T-helper 1 cell (primary cell): Measurements from ENCODE around the gene CEP170B.
A peak's percentile ranks its signal among the peaks of the same experiment; 100 is the strongest.
"Not testable (repeated sequence)": the region's sequence is repeated elsewhere in the genome, so short reads cannot be mapped to it uniquely, and the experiment has no call there.

ENCODE experiments used
- DNase-seq, 5 donors: peaks; one replicate each; pipeline ENCODE4 v3.0.0-alpha.2; 2012 to 2020
- total RNA-seq, 4 donors: gene quantifications; one replicate each; lab custom pipeline; 2026; lab: John Stamatoyannopoulos, UW

CEP170B gene
- total RNA-seq = 5.8 to 12.3 (median 9.3) reads per million in 4 donors

DNA sequence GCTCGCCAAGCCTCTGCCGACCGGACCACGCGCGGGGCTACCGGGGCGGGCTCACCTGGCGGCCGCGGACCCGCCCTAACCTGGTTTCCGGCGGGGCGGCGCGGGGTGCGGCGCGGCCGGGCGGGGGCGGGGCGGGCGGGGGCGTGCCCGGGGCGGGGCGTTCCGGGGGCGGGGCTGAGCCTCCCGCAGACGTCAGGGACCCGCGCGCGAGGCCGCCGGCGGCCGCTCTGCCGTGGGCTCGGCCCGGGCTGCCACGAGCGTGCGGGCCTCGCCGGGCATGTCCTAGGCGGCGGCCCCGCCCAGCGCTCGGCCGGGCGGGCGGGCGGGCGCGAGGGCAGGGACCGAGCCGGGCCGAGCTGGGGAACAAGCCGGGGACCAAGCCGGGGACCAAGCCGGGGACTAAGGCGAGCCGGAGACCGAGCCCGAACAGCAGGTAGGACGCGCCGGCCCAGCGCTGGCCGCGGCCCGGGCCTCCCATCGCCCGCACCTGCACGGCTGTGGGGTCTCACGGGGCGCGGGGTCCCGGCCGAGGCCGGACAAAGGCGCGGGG lies at the start of gene CEP170B:
Gene CEP170B (plus strand): TSS at position 188 of the 550 bp plus-strand sequence. CDS start 3,183 bp downstream, outside the sequence.
- DNase-seq = peak in 3 of 5 donors; percentile 25 to 54 (median 31)

DNA sequence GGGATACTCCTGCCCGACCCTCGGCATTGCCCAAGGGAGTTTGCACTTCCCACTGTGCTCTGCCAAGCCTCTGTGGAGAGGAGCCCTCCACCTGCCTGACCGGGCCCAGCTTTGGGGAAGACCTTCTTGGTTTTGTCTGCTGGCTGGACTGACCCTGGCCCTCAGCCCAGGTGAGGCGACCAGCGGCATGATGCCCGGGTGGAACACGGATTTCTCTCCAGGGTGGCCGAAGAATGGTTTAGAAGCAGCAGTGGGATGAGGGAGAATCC lies 48.5 kb upstream of the CEP170B start:
- DNase-seq = no peak

DNA sequence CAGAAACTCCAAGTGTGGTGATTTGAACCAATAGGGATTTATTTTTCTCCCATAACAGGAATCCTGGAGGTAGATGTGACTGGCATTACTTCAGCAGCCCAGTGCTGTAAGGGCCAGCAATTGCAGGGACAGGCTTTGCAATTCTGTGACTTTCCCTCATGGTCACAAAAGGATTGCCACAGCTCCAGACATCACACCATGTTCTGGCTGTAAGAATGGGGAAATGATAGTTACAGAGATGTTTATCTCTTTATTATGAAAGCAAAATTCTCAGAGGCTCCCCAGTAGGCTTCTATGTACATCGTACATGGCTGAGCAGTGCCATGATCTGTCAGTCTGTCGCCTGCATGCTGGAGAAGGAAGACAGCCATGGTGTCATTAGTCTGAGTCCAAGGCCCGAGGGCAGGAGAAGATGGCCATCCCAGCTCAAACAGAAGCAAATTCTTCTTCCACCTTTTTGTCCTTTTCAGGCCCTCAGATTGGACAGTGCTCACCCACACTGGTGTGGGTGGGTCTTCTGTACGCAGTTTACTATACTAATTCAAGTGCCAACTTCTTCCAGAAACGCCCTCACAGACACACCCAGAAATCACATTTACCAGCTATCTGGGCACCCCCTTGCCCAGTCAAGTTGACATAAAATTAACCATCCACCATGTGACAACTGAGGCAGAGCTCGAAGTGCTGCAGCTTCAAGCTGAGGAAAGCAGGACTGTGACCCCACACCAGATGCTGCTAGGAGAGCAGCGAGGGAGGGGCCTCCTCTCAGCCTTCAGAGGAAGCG lies 46.9 kb upstream of the CEP170B start:
- DNase-seq = no peak

DNA sequence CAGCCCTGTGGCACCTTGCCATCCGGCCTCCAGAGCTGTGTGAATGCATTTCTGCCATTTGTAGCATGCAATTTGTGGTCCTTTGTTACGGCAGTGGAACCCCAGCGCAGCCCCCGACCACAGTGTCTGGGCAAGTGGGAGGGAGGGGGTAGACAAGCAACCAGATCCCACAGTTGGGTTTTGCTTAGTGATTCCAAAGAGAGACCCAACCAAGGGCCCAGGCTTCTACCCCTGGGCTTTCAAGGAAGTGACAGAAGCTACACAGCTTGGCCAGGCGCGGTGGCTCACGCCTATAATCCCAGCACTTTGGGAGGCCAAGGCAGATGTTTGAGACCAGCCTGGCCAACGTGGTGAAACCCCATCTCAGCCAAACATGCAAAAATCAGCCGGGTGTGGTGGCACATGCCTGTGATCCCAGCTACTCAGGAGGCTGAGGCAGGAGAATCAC lies 46.3 kb upstream of the CEP170B start:
- no peak for DNase-seq

DNA sequence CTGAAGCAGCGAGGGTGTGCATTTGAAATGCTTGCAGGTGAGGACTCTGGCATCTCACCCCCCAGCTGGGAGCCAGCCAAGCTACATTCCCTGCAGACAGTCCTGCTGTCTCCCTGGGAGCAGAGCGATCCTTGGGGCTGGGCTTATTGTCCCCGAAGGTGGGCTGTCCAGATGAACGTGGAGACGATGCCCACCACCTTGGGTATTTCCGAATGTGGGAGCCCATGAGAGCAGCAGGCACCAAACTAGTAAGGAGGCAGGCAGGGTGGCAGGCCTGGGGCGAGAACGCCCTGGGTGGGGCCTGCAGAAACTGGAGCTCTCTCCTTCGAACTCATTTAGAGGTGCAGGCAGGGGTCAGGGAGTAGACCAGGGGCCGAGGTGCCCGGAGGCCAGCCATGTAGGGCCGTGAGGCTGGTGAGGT lies 45.7 kb upstream of the CEP170B start:
- DNase-seq = no peak

DNA sequence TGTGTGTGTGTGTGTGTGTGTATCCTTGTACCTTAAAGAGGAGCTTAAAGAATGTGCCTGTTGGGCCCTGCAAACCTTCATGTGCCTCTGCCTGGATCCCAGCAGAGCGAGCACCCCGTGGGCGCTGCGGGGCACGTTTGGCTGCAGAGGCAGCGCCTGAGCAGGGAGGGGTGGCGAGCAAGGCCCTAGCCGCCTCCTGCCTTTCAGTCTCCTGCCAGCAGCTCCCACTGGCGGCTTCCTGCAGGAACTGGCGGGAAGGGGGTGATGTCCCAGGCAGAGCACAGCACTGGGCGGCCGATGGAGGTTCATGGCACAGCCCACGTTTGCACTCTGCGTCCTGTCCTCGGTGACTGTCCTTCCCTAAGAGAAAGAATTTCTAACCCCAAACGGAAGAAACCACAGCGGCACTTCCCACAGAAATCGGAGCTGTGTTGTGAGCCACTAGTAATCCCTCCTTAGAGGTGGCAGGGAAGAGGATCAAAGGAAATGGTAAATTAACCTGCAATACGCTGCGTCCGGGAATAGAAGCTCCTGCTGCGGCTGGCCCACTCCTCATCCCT lies 44.3 kb upstream of the CEP170B start:
- DNase-seq = no peak

DNA sequence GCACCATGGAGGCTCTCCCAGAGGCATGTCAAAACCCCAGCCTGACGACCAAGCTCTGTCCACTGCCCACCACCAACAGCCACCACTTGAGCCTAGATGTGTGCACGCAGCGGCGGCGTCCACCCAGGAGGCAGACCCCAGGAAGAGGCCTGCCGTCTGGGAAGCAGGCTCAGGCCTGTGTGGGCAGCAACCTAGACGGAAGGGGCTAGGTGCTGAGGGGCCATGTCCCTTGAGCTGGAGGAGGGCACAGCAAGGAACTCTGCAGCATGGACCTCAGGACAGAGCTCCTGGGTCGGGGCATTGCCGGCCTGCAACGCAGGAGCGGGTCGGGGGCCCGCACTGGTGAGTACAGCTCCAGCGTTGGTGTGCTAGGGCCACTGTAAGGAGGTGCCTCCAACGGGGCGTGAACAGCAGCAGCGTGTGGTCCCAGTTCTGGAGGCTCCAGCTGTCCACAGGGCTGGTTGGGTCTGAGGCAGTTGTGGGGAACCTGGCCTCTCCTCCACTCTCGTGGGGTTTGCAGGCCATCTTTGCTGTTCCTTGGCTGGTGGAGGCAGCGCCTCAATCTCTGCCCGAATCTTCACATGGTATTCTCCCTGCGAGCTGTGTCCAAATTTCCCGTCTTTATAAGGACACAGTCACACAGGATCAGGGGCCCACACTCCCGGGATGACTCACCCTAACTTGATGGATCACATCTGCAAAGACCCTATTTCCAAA lies 43.7 kb upstream of the CEP170B start:
- no peak for DNase-seq

DNA sequence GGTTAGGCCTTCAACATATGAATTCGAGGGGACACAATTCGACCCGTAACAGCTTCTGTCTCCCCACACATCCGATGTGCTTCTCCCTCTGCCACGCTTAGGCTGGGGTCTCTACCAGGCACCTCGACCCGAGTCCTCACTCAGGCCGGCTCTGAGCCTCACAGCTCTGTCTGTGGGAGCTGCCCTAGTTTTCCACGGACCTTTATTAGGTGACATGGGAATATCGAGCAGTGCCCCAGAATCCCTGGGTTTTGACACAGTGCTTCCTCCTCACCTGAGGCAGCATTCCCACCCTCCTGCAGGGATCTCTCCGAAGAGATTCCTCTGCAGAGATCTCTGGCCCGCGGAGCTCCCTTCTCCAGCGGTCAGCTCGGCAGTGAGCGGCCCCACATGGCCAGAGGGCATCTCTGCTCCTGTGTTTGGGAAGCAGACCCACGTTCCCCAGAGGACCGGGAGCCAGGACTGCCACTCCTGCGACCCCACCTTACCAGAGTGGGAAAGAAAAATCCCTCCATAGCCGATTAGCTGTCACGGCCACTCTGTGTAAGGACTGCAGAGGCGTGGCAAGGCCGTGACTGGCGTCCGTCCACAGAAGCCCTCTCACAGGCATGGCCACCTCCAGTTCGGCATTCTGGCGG lies 43.0 kb upstream of the CEP170B start:
- DNase-seq = no peak

DNA sequence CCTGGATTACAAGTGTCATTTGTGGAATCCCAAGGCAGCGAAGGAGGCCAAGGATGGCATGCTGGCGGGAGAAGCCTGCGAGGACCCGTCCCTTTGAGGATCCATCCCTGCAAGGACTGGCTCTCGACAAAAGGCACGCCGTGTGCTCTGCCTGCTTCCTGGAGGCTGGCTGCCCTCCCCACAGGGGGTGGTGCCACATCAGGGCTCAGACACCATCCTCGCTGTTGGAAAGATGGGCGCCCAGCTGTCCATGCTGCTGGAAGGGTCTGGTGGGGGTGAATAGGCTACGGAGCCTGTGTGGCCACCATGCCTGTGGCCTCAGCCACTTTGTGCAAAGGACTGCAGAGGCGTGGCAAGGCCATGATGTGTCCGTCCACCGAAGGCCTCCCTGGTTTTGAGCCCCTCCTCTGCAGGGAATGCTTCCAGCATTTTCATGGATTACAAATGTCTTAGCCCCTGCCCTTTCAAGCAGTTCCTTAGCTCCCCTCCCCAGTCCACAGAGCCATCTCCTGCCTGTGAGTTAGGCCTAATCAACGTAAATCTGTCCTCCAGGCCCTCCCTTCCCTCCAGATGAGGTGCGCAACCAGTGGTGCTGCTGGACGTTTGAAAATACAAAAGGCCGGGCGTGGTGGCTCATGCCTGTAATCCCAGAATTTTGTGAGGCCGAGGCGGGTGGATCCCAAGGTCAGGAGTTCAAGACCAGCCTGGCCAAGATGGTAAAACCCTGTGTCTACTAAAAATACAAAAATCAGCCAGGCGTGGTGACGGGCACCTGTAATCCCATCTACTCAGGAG lies 42.0 kb upstream of the CEP170B start:
- DNase-seq = no peak

DNA sequence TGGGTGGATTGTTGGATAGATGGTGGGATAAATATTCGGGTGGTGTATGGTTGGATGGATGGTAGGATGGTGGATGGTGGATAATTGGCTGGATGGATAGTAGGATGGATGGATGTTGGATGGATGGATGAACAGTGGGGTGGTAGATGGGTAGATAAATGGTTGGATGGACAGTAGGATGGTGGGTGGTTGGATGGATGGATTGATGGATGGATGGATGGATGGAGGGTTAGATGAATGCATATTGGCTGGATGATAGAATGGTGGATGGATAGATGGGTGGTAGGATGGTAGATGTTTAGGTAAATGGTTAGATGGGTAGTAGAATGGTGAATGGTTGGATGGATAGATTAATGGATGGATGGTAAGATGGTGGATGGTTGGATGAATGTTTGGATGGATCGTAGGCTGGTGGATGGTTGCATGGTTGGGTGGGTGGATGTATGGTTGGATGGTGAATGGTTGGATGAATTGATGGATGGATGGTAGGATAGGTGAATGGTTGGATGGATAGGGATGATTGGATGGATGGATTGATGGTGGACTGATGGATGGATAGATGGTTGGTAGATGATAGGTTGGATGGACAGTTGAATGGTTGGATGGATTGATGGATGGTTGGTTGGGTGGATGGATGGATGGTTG lies 40.6 kb upstream of the CEP170B start:
- no peak for DNase-seq

DNA sequence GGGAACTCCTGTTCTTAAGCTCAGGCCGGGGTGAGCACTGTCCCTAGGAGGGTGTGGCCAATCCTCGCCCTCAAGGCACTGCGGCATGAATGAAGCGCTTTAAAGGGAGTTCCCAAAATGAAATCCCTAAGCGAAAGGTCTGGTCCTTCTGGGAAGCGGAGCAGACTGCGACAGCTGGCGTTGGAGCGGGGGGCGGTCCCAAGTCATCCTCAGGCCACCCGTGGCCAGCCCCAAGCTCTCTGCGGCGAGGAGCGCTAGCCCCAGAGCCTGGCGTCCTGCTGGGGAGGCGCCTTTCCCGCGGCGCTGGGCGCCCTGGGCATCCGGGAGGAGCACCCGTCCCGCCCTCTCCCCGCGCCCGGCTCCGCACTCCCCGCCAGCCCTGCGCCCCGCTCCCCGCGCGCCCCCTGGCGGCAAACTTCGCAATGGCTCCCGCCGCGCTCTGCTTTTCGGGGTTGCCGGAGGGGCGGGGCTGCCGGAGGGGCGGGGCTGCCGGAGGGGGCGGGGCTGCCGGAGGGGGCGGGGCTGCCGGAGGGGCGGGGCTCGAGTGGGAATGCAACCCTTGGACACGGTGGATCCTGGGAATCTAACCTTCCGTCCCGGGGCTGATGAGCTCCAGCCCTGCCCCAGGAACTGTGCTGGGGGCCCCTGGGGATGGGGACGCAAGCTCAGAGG lies 38.7 kb upstream of the CEP170B start:
- DNase-seq = peak; percentile 86 to 95 (median 92)

DNA sequence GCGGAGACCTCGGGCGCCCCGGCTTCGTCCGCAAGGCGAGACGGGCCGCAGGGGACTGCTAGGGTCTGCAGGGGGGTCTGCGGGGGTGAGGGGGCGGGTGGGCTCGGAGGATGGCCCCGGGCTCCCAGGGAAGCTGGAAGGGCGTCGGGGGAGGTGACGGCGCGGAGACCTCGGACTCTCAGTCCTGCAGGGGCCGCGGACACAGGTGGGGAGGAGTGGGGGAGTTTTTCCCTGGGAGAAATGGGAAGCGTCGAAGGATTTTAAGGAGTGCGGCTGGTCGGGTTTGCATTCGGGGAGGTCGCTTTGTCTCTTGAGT lies 38.2 kb upstream of the CEP170B start:
- no peak for DNase-seq

DNA sequence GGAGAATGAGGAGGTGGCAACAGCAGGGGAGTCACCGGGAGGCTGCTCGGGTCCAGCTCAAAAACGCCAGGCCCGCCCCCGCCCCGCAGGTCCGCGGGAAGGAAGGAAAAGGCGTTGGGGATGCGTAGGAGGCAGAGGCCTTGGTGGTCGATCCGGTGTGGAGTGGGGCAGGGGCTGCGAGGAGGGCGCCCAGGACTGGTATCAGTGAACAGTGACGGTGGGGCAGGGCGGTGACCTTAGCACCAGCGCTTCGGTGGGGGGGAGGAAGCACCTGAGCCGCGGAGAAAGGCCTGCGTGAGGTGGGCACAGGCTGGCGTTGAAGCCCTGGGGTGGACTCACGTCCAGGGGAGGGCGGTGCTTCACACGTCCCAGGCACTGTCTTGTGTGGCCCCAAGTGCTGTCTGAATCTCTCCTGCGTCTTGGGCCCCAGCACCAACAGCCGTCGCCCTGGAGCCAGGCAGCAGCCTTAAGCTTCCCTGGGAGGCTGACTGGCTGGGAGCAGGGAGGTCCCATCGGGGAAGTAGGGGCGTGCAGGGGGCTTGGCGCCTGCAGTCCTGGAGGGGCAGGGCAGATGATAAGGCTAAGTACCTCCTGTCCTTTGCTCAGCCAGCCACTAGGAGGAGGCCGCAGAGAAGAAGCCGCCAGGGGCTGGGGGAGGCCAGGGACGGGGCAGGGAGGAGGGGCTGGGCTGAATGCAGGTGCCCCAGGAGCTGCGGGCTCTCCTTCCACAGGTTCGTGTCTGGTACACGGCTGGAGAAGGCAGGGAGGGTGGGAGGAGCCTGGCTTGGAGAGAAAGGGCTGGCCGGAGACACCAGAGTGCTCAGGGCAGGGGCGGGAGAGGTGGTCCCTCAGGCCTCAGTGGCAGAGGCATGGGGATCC lies 37.7 kb upstream of the CEP170B start:
- DNase-seq = peak in 4 of 5 donors; percentile 42 to 54 (median 46)

DNA sequence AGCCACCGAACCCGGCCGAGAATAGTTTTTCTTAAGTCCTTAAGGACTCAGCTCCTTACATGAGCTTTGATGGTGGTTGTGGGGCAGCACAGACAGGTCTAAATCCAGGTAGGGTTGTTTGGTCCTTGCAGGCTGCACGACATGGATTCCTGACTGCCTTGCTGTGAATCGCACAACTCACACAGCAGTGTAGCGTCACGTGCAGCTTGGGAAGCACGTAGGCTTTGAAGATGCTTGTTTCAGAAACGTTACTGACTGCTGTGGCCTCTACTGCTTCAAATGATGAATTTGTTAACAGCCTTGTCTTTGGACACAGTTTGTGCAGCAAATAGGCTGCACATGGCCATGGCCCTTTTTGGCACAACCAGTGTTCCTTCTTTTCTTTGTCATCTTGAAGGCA lies 34.3 kb upstream of the CEP170B start:
- DNase-seq = no peak

DNA sequence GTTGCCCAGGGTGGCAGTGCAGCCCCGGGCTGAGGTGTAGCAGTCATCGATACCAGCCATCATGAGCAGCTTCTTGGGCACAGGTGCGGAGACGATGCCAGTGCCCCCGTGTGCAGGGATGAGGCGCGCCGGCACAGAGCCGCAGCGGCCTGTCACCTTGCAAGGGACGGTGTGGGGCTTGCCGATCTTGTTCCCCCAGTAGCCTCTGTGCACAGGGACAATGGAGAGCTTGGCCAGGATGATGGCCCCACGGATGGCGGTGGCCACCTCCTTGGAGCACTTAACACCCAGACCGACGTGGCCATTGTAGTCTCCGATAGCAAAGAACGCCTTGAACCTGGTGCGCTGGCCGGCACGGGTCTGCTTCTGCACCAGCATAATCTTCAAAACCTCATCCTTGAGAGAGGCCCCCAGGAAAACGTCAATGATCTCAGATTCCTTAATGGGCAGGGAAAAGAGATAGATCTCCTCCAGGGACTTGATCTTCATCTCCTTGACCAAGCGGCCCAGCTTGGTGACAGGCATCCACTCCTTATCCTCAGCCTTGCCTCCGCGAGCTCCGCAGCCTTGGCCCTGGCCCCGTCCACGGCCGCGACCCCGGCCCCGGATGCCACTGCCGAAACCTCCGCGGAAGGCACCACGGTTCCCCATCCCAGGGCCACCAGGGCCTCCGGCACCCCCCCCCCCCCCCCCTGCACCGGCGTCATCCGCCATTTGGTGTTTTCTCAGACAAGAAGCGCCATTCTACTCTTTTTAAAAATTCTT lies 28.7 kb upstream of the CEP170B start:
- not testable (repeated sequence) for DNase-seq

DNA sequence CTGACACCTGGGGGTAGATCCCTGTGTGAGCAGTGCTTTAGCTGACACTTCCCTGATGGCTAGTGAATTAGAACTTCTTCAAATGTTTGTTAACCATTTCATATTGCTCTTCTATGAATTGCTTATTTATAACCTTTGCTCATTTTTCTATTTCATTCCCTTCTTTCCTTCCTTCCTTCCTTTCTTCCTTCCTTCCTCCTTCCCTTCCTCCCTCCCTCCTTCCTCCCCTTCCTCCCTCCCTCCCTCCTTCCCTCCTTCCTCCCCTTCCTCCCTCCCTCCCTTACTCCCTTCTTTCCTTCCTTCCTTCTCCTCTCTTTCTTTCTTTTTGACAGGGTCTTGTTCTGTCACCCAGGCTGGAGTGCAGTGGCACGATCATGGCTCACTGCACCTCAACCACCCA lies 23.3 kb upstream of the CEP170B start:
- no peak for DNase-seq

DNA sequence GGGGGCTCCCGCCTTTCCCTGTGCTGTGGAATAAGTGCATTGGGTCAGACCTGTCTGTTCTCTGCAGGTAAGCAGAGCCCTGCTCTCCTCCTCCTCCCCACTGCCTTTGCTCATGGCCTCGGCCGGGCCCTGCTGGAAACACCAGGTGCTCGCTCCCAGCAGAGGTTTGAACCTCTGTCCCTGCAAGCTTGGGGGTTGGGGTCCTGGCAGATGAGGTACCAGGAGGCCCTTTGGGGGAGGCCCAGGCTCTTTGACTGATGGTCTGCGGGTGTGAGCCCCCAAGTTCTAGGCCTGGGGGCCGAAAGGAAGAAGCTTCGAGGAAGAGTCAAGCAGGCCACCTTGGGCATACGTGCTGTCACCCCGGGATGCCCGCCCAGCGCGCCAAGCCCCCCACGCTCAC lies 22.1 kb upstream of the CEP170B start:
- no peak for DNase-seq

DNA sequence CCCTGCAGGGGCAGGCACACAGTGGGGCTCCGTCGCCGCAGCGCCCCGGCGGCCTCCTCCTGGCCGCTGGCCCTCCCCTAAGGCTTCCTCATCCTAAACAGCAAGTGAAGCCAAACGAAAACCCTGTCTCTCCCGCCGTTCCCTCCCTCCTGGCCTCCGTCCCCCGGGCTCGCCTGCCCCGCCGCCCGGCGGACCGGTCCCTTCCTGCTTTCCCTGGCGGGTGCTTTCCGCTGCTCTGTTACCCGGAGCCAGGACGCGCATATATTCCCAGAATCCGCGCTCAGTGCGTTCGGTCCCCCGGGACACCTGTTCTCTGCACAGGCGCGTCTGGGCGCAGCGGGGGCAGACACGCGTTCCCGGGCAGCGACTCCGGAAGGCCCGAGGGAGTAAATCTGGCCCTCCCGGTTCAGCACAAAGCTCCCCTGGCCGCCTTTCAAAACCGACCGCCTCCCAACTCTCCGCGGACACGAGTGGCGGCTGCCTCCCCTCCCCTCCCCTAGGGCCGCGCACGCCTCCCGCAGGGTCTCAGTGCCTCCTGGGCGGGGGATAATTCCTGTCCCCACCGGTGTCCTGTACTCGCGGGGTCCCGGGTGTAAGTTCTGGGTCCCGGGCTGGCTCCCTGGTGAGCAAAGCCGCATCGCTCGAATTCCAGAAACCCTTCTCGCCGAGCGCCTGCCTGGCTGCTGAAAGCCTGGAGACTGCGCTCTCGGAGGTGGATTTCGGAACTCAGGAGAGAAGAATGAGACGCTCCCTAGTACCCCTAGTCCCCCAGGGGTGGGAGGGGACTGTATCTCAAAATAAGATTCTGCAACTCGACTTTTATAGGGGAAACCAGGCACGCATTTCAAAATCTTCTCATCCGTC lies 21.4 kb upstream of the CEP170B start:
- DNase-seq = no peak
